DLD1 (cell line): Measurements from ENCODE around the gene RAMP3.
"Not testable (repeated sequence)": the region's sequence is repeated elsewhere in the genome, so short reads cannot be mapped to it uniquely, and the experiment has no call there.

Experiments used
- in situ Hi-C: cut with HindIII; loops from 2 replicates; pipeline ENCODE4 v1.10.0; 2017; ENCODE audit warnings: low sequenced_read_pairs

RAMP3 gene

DNA sequence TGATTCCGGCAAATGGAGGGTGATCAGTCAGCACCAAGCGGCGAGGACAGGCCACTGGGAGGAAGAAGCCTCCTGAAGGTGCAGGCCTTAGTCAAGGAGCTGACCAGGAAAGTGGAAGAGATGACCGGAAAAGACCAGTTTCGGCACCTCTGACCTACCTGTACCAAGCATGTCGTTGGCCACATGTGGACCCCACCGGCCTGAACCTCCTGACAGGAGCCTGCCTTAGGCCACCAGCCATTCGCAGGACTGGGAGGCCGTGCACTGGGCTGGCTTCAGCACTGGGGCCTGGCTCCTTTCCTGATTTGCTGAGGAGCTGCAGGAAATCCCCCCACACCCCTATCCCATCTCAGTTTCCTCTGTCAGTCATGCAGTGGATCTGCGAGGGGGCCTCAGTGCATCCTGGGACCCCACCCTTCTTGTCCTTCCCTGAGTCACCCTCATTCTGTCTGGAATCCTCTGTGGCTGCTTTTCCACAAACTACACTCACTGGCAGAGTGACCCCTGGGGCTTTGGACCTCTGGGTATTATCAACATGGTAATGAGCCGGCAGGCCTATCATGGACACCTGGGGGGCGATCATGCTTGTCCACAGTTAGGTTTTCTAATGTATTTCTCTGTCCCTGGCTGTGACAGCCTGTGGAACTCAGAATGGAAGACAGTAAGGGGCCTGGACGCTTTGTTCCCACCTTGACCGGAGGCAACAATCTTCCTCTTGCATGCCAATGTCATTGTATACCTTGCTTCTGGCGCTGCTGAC is 33.0 kb downstream of the RAMP3 start:
- in situ Hi-C loops: no loop called here

DNA sequence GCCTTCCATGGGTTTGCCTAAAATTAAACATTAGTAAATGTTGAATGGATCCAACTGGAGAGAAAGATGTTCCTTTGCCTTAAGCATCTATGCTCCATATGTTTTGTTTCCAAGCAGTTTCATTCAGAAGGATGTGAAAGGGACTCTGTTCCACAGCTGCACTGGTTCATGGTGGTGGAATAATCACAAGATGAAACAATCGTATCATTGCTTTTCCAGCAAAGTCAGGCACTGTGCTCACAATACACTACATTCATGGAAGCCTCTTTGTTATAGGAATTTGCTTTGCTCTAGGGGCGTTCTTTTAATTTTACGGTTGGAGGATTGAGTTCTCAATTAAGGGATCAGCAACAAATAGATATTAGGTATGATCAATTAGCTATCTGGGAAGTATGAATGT is 33.8 kb downstream of the RAMP3 start:
- in situ Hi-C loops: no loop called here

DNA sequence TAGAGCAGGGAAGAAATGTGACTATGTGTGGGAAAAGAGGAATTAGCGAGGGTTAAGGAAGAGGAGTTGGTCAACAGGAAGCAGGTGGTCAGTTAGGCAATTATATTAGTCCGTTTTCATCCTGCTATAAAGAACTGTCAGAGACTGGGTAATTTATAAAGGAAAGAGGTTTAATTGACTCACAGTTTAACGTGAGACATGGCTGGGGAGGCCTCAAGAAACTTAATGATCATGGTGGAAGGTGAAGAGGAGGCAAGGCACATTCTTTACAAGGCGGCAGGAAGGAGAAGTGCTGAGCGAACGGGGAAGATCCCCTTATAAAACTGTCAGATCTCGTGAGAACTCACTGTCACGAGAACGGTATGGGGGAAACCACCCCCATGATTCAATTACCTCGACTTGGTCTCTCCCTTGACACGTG is 35.0 kb downstream of the RAMP3 start:
- in situ Hi-C loops: no loop called here

DNA sequence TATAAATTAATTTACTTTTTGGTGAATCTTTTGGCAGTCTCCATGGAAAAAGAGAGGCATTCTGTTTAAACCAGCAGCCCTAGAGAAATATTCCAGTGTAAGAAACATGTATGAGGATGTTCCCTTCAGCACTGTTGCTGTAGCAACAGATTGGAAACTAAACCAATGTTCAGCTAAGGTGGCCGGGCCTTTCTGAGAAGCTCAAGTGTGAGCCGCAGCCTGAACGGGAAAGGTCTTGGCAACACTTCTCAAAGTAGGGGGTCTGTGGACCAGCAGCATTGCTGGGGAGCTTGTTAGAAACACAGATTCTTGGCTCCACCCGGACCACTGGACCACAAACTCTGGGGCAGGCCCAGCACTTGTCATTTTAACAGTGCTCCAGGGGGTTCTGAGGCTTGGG is 36.2 kb downstream of the RAMP3 start:
- in situ Hi-C loops: no loop called here

DNA sequence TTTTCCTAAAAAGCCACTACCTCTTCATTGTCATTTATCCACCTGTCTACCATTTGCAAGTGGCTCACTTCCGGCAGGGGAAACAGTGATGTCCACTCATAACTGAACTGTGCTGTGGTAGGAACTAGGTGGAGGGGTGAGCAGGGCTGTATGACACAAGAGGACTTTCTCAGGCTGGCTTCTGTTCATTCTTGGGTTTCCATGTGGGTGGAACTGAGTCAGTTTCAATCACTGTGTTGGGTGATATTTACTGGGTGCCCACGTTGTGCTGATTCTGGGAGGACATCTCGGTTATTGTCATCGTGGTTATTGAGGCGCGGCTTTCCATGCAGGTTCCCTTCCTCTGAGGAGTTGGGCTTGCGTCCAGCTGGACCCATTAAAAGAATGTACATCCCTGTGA is 38.8 kb downstream of the RAMP3 start:
- in situ Hi-C loops: no loop called here

DNA sequence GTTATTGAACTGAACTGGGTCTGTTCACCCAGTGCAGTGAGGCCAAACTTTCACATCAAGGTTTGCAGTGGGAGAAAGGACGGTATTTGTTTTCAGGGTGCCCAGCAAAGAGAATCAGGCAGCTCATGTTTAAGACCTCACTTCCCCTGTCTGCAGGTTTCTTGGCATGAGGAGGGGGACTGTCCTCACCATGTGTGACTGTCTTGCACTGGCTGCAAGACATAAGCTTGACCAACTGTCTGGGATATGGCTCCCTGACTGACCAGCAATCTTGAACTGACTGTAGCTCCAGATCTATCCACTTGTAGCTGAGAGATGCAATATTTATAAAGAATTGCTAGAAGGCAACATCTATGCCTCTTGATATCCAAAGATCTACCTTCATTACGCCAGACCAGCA is 39.9 kb downstream of the RAMP3 start:
- in situ Hi-C loops: no loop called here

DNA sequence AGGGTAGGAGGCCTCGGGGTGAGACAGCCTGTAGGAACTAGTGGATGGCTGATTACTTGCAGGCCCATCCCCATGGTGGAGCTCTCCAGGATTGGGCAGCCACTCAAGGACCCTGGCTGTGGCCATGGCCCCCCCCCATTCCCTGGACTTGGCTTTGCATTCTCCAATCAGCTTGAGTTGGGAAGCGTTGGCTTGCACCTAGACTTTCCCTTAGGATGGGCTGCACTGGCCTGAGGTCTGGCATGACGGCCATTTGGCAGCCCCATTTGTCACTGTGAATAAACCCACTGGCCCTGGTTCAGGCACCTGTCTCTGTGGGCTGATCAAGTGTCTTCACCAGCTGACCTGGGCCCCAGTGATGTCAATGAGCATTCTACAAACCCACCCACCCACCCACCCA is 41.4 kb downstream of the RAMP3 start:
- in situ Hi-C loops: no loop called here

DNA sequence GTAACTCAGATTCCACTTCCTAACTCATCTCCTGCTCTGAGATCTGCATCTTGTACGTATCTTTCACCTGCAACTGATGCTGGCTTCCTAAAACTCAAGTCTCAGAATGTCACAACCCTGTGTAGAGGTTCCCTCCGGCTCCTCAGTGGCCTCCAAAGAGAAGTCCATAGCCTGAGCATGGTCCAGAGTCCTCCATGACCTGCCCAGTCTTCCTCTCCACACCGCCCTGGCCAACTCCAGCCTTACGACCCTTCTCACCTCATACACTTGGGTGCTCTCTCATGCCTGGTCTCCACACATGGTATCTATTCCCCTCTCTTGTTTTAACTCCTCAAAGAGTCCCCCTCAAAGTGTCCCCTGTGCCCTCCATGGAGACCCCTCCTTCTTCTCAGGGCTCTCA is 41.9 kb downstream of the RAMP3 start:
- in situ Hi-C loops: no loop called here

DNA sequence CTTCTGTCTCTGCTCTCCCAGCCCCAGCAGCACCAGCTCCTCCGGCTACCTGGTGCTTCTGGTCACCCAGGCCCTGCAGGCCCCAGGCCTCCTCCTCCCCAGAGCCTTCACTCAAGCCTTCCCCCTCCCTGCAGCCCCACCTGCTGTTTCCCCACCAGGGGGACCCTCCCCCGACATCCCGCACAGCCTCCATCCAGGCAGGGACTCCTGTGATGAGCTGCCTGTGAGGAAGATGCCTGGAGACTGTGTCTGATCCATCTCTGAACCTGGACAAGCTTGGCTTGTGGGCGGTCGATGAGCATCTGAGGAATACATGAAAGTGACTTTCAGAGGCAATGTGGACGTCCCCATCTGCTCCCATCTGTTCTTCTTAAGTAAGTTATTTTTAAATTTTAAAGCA is 45.0 kb downstream of the RAMP3 start:
- in situ Hi-C loops: no loop called here

DNA sequence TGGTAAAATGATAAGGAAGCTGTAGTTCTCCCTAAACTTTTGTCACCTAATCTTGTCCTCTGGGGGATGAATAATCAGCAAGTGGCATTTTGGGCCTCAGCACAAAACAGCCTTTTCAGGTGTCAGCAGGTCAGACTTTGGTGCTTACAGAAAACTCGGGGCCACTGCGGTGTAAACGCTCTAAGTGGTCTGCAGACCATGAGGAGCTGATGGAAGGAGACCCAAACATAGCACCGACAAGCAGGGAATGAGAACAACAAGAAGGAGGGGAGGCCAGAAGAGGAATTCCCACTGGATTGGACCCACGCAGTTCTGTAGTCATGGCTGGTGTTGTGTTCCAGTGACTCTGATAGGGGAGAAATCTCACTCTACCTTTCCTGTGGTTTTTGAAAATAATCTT is 45.4 kb downstream of the RAMP3 start:
- in situ Hi-C loops: no loop called here

DNA sequence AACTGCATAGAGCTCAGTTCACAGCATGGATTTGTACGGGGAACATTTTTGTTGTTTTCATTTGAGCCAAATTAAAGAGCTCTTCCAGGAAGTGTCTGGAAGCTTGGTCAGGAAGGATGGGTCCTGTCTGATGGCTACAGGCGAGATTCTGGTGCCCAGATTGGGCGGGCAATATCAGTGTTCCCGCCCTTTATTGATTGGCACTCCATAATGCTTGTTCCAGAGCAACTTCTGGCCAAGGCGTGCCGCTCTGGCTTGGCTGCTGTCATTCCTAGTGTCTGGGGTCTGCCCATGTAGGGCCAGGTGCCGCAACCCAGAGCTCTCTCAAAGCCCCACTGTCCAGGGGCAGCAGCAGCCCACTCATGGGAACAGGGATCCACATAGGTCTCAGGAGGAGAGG is 45.9 kb downstream of the RAMP3 start:
- in situ Hi-C loops: no loop called here

DNA sequence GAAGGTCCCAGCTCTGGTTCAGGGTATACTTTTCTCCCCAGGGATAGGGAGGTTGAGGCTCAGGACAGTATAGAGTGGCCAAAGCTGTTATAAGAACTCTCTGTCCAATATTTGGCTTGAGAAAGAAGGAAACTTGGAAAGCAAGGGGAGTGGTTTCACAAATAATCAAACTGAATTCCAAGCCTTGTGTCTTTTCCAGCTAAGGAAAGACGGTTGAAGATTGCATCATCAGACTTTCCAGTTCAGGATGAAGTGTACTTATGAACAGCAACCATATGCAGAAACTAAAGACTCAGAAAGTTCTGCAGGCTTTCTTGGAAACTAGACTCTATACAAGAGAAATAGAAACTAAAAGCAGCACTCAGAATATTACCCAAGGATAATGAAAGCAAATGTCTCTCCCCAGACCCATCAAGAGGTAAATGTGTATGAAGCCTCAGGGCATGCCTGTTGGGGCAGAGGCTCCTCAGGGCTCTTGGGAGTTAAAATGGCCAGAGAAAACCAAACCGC is 46.4 kb downstream of the RAMP3 start:
- in situ Hi-C loops: no loop called here

DNA sequence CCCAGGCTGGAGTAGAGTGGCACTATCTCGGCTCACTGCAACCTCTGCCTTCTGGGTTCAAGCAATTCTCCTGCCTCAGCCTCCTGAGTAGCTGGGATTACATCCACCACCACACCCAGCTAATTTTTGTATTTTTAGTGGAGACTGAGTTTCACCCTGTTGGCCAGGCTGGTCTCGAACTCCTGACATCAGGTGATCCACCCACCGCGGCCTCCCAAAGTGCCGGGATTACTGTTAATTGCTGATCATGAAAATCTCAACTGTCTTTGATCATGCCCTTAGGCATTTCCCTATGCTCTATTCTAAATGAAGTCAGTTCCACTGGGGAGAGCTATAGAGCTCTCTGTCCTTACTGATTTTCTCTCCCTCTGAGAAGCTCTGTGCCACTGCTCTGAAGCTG is 48.7 kb downstream of the RAMP3 start:
- in situ Hi-C loops: not testable (repeated sequence)

DNA sequence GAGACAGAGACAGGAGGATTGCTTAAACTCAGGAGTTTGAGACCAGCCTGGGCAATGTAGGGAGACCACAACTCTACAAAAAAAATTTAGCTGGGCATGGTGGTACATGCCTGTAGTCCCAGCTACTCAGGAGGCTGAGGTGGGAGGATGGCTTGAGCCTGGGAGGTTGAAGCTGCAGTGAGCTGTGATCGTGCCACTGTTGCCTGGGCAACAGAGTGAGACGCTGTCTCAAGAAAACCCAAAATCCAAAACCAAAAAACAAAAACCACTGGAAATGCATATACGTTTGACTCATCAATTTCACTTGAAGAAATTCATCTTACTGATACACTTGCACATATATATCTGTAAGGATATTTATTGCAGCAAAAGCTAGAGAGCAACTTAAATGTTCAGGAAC is 52.3 kb downstream of the RAMP3 start:
- in situ Hi-C loops: not testable (repeated sequence)

DNA sequence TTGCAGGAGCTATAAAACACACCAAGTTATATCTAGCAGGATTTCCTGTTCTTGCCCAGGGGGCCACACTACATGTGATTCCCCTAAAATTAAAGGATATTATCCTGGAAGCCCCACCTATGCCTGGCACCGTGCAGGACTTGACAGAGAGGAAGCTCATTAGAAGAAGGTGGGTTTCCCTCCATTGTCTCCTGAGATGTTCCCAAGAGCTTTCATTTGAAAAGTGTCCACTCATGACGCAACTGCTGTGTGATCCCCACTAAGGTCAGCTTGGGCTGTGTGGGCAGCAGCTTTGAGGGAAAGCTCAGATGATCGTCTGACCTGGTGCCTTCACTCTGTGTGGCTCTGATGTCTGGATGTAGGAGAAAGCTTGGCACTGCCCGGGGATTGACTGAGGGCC is 53.5 kb downstream of the RAMP3 start:
- in situ Hi-C loops: no loop called here

DNA sequence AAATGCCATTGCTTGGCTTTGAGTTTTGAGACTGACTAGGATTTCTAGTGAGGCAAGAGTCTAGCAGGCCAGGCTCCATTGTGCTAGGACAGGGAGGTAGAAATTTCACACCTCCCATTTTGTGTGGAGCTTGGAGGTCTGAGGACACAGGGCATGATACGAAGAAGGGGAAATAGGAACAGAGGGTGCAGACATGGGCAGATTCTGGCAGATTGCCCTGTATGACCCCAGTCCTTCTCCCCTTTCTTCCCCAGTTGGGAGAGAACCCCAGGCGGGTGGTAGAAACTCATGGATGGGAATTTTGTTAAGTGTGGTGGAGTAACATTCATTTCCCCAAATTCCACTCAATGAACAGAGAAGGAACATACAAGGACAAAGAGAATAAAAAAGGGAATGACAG is 54.4 kb downstream of the RAMP3 start:
- in situ Hi-C loops: no loop called here

DNA sequence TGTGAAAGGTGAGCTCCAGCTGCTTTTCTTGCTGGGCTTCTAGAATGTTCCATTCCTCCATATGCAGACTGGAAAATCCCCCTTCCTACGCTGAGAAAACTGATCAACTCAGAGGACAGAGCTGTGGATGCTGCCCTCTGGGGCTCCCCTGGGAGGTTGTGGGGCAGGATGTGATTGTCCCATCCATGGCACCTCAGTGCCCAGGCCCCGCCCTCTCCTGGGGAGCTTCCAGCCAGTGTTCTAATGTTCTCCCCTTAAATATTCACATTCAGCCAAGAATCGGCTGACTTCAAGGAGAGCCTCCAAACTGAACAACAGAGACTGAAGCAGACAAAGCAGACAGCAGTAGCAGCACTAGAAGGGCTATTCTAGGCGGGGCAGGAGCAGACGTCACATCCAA is 55.0 kb downstream of the RAMP3 start:
- in situ Hi-C loops: no loop called here

DNA sequence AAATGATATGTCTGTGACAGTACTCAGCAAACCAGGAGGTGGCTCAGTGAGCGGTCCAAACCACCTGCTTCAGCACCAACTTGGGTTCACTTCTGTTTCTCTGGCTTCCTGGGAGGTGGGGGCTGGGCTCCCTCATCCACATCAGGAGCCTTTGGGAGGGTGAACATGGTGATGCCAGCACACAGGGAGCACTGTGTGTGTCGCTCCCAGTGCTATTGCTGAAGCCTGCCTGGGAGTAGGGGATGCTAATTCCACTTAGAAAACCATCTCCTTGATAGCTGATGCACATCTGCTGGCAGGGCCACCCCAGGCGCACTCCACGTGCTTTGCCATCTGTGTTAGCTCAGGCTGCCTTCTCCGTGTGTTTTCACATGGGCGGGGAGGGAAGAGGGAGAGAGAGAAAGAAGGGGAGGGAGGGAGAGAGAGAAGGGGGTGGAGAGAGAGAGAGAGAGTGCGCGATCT is 58.0 kb downstream of the RAMP3 start:
- in situ Hi-C loops: no loop called here

DNA sequence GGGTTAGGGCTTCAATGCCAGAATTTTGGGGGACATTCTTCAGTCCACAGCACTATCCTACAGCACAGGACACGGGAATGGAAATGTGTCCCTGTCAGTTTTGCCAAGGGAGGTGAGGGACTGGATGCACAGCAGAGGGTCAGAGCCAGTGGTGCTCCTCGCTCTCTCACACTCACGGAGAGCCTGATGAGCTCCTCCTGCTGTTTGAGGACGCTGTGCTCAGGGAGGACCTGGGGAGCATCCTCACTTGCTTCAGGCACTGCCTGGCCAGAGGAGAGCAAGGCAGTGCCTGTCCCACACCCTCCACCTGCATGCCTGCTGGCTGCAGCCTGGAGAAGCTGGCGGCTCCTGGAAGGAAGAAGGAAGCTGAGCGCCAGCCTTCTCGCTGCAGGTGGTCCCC is 58.6 kb downstream of the RAMP3 start:
- in situ Hi-C loops: no loop called here

DNA sequence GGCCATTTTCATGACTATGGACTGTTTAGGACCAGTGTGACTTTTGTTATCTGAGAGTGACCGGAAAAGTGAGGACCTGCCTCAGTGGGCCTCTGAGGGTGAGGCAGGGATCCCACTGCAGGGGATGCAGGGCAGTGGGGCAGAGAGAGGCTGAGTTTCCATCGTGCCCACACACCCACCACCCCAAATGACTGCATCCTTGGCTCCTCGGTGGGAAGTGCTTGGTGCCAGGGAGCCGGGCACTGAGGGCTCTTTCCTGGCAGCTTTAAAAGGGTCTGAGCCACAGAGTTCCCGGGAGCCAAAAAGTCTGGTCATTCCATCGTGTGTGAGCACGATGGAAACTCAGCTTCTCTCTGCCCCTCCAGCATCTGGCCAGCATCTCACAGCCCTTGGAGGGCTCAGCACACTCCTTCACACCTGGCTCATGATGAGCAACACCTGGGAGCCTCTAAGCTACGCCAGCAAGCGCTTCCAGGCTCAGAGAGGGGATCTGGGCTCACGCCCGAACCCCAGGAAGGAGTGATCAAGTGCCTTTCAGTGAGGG is 59.1 kb downstream of the RAMP3 start:
- in situ Hi-C loops: no loop called here

DNA sequence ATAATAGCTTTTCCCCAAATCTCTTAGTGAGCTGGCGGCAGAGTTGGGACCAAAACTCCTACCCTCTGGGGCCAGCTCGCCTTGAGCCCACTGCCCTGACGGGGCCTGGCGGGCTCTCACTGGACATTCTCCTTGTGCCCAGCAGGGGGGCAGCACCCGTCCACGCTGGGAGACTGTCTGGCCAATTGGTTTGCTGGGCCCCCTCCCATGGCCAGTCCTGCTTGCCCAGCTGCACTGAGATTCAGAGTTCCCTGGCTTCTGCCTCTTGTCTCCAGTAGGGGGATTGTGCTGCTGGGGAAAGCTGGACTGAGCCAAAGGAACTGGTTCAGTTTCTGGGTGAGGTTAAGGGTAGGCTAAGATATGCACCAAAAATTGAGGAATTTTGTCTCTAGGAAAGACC is 59.8 kb downstream of the RAMP3 start:
- in situ Hi-C loops: no loop called here

DNA sequence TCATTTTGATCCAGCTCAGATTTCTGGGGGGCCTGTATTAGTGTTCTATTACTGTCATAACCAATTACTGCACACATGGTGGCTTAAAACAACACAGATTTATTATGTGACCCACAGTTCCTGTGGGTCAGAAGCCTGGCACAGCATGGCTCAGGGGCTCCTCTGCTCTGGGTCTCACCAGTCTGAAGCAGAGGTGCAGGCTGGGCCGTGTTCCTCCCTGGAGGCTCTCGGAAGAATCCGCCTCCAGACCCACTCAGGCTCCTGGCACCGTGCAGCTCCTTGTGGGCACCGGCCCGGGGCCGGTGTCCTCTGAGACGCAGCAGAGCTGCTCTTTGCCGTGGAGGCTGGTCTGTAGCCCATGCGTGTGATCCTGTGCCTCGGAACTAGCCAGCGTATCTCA is 61.5 kb downstream of the RAMP3 start:
- in situ Hi-C loops: no loop called here
